ENCODE data around the gene IL24.

IL24 gene

GRCh38 chr1:206859082-206859521, 38.1 kb upstream of the IL24 start:
- Histone ChIP-seq H3K27me3 (ENCODE audit: control insufficient read depth in 5 of 5, insufficient read depth in 4 of 5, low read length in 5 of 5) (no peaks in the 10 kb centered on the region), H3K9me3 (ENCODE audit: control insufficient read depth in 5 of 5, low read length in 5 of 5) (no peaks in the 10 kb centered on the region), H3K4me1 (ENCODE audit: control insufficient read depth in 5 of 5, insufficient read depth in 5 of 5, low read length in 5 of 5) (peaks cover 0 to 7% (median 0%) of the 10 kb centered on the region in 5 donors), H3K36me3 (ENCODE audit: control insufficient read depth in 5 of 5, insufficient read depth in 5 of 5, low read length in 5 of 5) (no peaks in the 10 kb centered on the region), H3K27ac (ENCODE audit: low read depth, low read length) (no peak overlapping the region), H3K4me3 (ENCODE audit: low read depth in 1 of 5, low read length in 5 of 5) (peak overlapping the region in 2 of 5 donors; percentile 40 to 44), H3K9ac (ENCODE audit: low read length in 5 of 5) (no peak overlapping the region)

DNA sequence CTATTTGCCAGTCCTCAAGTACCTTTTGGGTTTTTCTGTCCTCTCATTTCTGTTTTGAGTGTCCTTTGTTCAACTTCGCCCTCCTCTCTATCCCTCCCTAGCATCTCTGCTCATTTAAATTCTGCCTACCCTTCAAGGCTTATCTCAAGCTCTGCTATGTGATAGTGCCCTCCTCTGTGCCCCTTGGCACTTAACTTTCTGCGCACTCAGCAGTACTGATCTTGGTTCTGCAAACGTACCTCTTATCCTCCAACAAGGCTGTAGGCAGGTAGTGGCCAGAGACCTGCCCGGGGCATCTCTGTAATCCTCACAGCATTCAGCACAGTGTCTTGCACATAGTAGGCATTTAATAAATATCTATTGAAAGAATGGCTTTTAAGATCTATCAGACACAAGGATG, 37.1 kb upstream of the IL24 start:
- Histone ChIP-seq H3K36me3 (ENCODE audit: control insufficient read depth in 5 of 5, insufficient read depth in 5 of 5, low read length in 5 of 5) (no peaks in the 10 kb centered on the region), H3K9me3 (ENCODE audit: control insufficient read depth in 5 of 5, low read length in 5 of 5) (no peaks in the 10 kb centered on the region), H3K9ac (ENCODE audit: low read length in 5 of 5) (no peak overlapping the region), H3K4me3 (ENCODE audit: low read depth in 1 of 5, low read length in 5 of 5) (no peak overlapping the region), H3K4me1 (ENCODE audit: control insufficient read depth in 5 of 5, insufficient read depth in 5 of 5, low read length in 5 of 5) (peaks cover 0 to 10% (median 1%) of the 10 kb centered on the region in 5 donors), H3K27ac (ENCODE audit: low read depth, low read length) (no peak overlapping the region), H3K27me3 (ENCODE audit: control insufficient read depth in 5 of 5, insufficient read depth in 4 of 5, low read length in 5 of 5) (no peaks in the 10 kb centered on the region)

GRCh38 chr1:206863266-206863665, 34.0 kb upstream of the IL24 start:
- Histone ChIP-seq H3K4me3 (ENCODE audit: low read depth in 1 of 5, low read length in 5 of 5) (no peak overlapping the region), H3K27me3 (ENCODE audit: control insufficient read depth in 5 of 5, insufficient read depth in 4 of 5, low read length in 5 of 5) (no peaks in the 10 kb centered on the region), H3K4me1 (ENCODE audit: control insufficient read depth in 5 of 5, insufficient read depth in 5 of 5, low read length in 5 of 5) (peaks cover 0 to 14% (median 7%) of the 10 kb centered on the region in 5 donors)

GRCh38 chr1:206864939-206865671, 32.1 kb upstream of the IL24 start, which contains the start of gene IL20:
Gene IL20 (plus strand): TSS chr1:206865623. CDS start chr1:206865853, 230 bp downstream.
- Histone ChIP-seq H3K4me1 (ENCODE audit: control insufficient read depth in 5 of 5, insufficient read depth in 5 of 5, low read length in 5 of 5) (peaks cover 0 to 8% (median 4%) of the 10 kb centered on the region in 5 donors), H3K9ac (ENCODE audit: low read length in 5 of 5) (peak within 1 kb of the TSS in 1 of 5 donors; percentile 44), H3K9me3 (ENCODE audit: control insufficient read depth in 5 of 5, low read length in 5 of 5) (no peaks in the 10 kb centered on the region), H3K27ac (ENCODE audit: low read depth, low read length) (no peak within 1 kb of the TSS), H3K4me3 (ENCODE audit: low read depth in 1 of 5, low read length in 5 of 5) (no peak within 1 kb of the TSS), H3K36me3 (ENCODE audit: control insufficient read depth in 5 of 5, insufficient read depth in 5 of 5, low read length in 5 of 5) (no peaks in the 10 kb centered on the region), H3K27me3 (ENCODE audit: control insufficient read depth in 5 of 5, insufficient read depth in 4 of 5, low read length in 5 of 5) (no peaks in the 10 kb centered on the region)

More at GRCh38 chr1:206863266-206863665, 34.0 kb upstream of the IL24 start:
- Histone ChIP-seq H3K36me3 (ENCODE audit: control insufficient read depth in 5 of 5, insufficient read depth in 5 of 5, low read length in 5 of 5) (no peaks in the 10 kb centered on the region), H3K9me3 (ENCODE audit: control insufficient read depth in 5 of 5, low read length in 5 of 5) (no peaks in the 10 kb centered on the region), H3K9ac (ENCODE audit: low read length in 5 of 5) (no peak overlapping the region), H3K27ac (ENCODE audit: low read depth, low read length) (no peak overlapping the region)

GRCh38 chr1:206866062-206866461, 31.2 kb upstream of the IL24 start:
- H3K27ac ChIP-seq (ENCODE audit: low read depth, low read length), result no peak overlapping the region
- H3K27me3 ChIP-seq (ENCODE audit: control insufficient read depth in 5 of 5, insufficient read depth in 4 of 5, low read length in 5 of 5), result no peaks in the 10 kb centered on the region
- H3K9ac ChIP-seq (ENCODE audit: low read length in 5 of 5), result no peak overlapping the region
- no peak overlapping the region for H3K4me3 ChIP-seq (ENCODE audit: low read depth in 1 of 5, low read length in 5 of 5)
- H3K36me3 ChIP-seq (ENCODE audit: control insufficient read depth in 5 of 5, insufficient read depth in 5 of 5, low read length in 5 of 5), result no peaks in the 10 kb centered on the region
- no peaks in the 10 kb centered on the region for H3K9me3 ChIP-seq (ENCODE audit: control insufficient read depth in 5 of 5, low read length in 5 of 5)
- H3K4me1 ChIP-seq (ENCODE audit: control insufficient read depth in 5 of 5, insufficient read depth in 5 of 5, low read length in 5 of 5), result peaks cover 0 to 8% (median 4%) of the 10 kb centered on the region in 5 donors

DNA sequence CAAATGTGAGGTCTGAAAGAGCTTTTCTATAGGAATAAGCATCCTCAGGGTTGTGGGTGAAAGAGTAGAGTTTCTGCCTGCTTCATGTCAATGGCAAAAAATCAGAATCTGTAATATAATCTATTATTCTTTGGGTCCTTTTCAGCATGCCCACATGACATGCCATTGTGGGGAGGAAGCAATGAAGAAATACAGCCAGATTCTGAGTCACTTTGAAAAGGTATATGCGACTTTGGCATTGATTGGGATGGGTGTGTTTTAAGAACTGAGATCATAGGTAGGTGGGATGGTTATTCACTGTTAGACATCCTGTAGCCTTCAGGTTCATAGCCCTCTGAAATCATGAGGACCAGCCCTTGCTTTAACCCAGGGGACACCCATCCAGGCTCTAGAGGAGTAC, 30.0 kb upstream of the IL24 start:
- no peak overlapping the region for H3K9ac ChIP-seq (ENCODE audit: low read length in 5 of 5)
- no peak overlapping the region for H3K27ac ChIP-seq (ENCODE audit: low read depth, low read length)
- peaks cover 0 to 4% (median 0%) of the 10 kb centered on the region in 5 donors for H3K9me3 ChIP-seq (ENCODE audit: control insufficient read depth in 5 of 5, low read length in 5 of 5)
- H3K27me3 ChIP-seq (ENCODE audit: control insufficient read depth in 5 of 5, insufficient read depth in 4 of 5, low read length in 5 of 5), result no peaks in the 10 kb centered on the region
- no peak overlapping the region for H3K4me3 ChIP-seq (ENCODE audit: low read depth in 1 of 5, low read length in 5 of 5)
- H3K4me1 ChIP-seq (ENCODE audit: control insufficient read depth in 5 of 5, insufficient read depth in 5 of 5, low read length in 5 of 5), result peaks cover 0 to 8% (median 4%) of the 10 kb centered on the region in 5 donors
- H3K36me3 ChIP-seq (ENCODE audit: control insufficient read depth in 5 of 5, insufficient read depth in 5 of 5, low read length in 5 of 5), result no peaks in the 10 kb centered on the region

DNA sequence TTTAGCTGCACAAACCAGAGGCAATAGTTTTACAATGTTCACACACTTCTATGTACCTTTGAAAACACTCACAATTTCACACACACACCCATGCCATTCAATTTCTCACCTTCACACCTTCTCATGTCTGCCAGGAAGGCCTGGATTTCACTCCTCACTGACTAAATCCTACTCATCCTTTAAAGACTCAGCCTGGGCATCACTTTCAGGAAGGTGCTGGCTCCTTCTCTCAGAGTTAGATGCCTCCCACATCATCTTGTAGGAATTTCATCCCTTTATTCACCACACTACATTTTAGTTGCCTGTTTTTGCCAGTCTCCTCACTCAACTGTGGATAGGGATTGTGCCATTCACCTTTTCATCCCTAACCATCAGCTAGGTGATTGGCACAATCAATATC, 29.5 kb upstream of the IL24 start:
- H3K27ac ChIP-seq (ENCODE audit: low read depth, low read length), result no peak overlapping the region
- no peaks in the 10 kb centered on the region for H3K27me3 ChIP-seq (ENCODE audit: control insufficient read depth in 5 of 5, insufficient read depth in 4 of 5, low read length in 5 of 5)
- H3K9ac ChIP-seq (ENCODE audit: low read length in 5 of 5), result no peak overlapping the region
- H3K9me3 ChIP-seq (ENCODE audit: control insufficient read depth in 5 of 5, low read length in 5 of 5), result peaks cover 0 to 4% (median 0%) of the 10 kb centered on the region in 5 donors
- H3K4me1 ChIP-seq (ENCODE audit: control insufficient read depth in 5 of 5, insufficient read depth in 5 of 5, low read length in 5 of 5), result peaks cover 0 to 8% (median 4%) of the 10 kb centered on the region in 5 donors
- no peak overlapping the region for H3K4me3 ChIP-seq (ENCODE audit: low read depth in 1 of 5, low read length in 5 of 5)
- no peaks in the 10 kb centered on the region for H3K36me3 ChIP-seq (ENCODE audit: control insufficient read depth in 5 of 5, insufficient read depth in 5 of 5, low read length in 5 of 5)

DNA sequence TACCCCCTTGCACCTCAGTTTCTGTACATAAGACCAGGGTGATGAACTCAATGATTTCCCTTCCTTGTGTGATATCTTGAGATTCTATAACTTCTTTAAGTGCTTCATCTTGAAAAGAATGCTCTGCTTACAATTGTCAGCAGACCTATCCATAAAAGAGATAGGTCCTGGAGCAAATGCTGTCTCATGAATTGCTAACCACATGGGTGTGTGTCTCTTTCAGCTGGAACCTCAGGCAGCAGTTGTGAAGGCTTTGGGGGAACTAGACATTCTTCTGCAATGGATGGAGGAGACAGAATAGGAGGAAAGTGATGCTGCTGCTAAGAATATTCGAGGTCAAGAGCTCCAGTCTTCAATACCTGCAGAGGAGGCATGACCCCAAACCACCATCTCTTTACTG, 29.0 kb upstream of the IL24 start:
- Histone ChIP-seq H3K27me3 (ENCODE audit: control insufficient read depth in 5 of 5, insufficient read depth in 4 of 5, low read length in 5 of 5) (no peaks in the 10 kb centered on the region), H3K4me3 (ENCODE audit: low read depth in 1 of 5, low read length in 5 of 5) (no peak overlapping the region), H3K9me3 (ENCODE audit: control insufficient read depth in 5 of 5, low read length in 5 of 5) (peaks cover 0 to 4% (median 0%) of the 10 kb centered on the region in 5 donors), H3K4me1 (ENCODE audit: control insufficient read depth in 5 of 5, insufficient read depth in 5 of 5, low read length in 5 of 5) (peaks cover 0 to 8% (median 4%) of the 10 kb centered on the region in 5 donors), H3K27ac (ENCODE audit: low read depth, low read length) (no peak overlapping the region), H3K36me3 (ENCODE audit: control insufficient read depth in 5 of 5, insufficient read depth in 5 of 5, low read length in 5 of 5) (no peaks in the 10 kb centered on the region), H3K9ac (ENCODE audit: low read length in 5 of 5) (no peak overlapping the region)

DNA sequence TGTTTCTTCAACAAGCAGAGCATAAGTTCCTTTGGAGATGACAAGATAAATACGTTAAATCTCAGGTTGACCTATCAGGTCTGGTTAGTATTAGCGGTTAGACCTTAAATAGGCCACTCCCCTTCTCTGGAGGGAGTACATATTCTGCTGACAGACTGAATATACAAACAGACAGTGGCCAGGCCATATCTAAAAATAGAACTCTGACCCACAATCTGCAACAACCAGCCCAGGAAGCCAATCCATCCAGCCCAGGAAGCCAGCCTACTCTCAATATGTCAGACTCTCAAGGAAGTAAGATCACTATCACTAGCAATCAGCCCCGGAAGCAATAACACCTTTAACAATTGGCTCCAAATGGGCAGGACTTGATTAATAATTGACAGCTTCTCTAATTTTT, 25.1 kb upstream of the IL24 start:
- H3K27me3 ChIP-seq (ENCODE audit: control insufficient read depth in 5 of 5, insufficient read depth in 4 of 5, low read length in 5 of 5), result no peaks in the 10 kb centered on the region

DNA sequence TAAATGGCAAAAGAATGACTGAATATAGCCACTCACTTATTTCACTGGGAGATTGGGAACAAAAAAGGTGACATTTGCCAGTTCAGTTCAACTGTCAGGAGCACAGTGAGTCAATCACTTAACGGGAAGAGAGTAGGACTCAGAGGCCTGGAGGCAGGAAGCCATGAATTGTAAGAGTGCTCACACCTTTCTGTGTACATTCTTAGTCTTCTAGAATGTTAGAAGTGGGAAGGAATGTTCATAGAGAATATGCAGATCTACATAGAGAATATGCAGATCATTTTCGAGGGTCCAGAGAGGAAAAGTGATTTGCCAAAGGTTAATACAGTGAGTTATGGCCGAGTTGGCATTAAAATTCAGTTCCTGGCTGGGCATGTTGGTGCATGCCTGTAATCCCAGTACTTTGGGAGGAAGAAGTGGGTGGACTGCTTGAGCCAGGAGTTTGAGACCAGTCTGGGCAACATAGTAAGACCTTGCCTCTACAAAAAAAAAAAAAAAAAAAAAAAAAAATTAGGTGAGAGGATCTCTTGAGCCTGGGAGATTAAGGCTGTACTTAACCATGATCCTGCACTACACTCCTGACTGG, 23.5 kb upstream of the IL24 start:
- H3K27ac ChIP-seq (ENCODE audit: low read depth, low read length), result no peak overlapping the region
- no peaks in the 10 kb centered on the region for H3K4me1 ChIP-seq (ENCODE audit: control insufficient read depth in 5 of 5, insufficient read depth in 5 of 5, low read length in 5 of 5)
- H3K4me3 ChIP-seq (ENCODE audit: low read depth in 1 of 5, low read length in 5 of 5), result no peak overlapping the region
- no peaks in the 10 kb centered on the region for H3K36me3 ChIP-seq (ENCODE audit: control insufficient read depth in 5 of 5, insufficient read depth in 5 of 5, low read length in 5 of 5)
- peaks cover 3 to 25% (median 9%) of the 10 kb centered on the region in 5 donors for H3K9me3 ChIP-seq (ENCODE audit: control insufficient read depth in 5 of 5, low read length in 5 of 5)
- H3K9ac ChIP-seq (ENCODE audit: low read length in 5 of 5), result no peak overlapping the region
- no peaks in the 10 kb centered on the region for H3K27me3 ChIP-seq (ENCODE audit: control insufficient read depth in 5 of 5, insufficient read depth in 4 of 5, low read length in 5 of 5)

More for the DNA sequence above, 25.1 kb upstream of the IL24 start:
- Histone ChIP-seq H3K4me3 (ENCODE audit: low read depth in 1 of 5, low read length in 5 of 5) (no peak overlapping the region), H3K27ac (ENCODE audit: low read depth, low read length) (no peak overlapping the region), H3K4me1 (ENCODE audit: control insufficient read depth in 5 of 5, insufficient read depth in 5 of 5, low read length in 5 of 5) (no peaks in the 10 kb centered on the region), H3K9ac (ENCODE audit: low read length in 5 of 5) (no peak overlapping the region), H3K9me3 (ENCODE audit: control insufficient read depth in 5 of 5, low read length in 5 of 5) (peaks cover 0 to 10% (median 4%) of the 10 kb centered on the region in 5 donors), H3K36me3 (ENCODE audit: control insufficient read depth in 5 of 5, insufficient read depth in 5 of 5, low read length in 5 of 5) (no peaks in the 10 kb centered on the region)

Data from subcutaneous abdominal adipose tissue (tissue), 5 donors.